Kidney tubule cell (primary cell): Measurements from ENCODE around the gene TBC1D2.

Source experiments
- DNase-seq: peaks from one replicate; pipeline ENCODE4 v3.0.0-alpha.2; 2018; ENCODE audit warnings: low spot score

Gene TBC1D2

DNA sequence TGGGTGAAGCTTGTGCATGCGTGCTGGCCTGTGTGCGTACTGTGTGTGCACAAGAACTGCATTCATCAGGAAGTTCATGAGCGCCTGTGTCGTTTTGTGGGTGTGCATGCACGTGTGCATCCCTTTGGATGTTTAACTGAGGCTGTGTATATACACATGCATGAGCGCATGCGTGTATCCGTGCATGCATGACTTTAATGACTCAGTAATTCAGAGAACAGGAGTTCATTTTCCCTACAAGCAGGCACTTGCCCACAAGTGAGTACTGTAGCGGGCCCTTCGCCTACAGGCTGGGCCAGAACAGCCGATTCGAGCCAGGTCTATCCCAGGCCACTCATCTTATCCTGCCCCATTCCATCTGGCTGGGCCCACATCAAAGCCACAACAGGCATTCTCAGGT is 92.8 kb downstream of the TBC1D2 start:
- DNase-seq: no peak

DNA sequence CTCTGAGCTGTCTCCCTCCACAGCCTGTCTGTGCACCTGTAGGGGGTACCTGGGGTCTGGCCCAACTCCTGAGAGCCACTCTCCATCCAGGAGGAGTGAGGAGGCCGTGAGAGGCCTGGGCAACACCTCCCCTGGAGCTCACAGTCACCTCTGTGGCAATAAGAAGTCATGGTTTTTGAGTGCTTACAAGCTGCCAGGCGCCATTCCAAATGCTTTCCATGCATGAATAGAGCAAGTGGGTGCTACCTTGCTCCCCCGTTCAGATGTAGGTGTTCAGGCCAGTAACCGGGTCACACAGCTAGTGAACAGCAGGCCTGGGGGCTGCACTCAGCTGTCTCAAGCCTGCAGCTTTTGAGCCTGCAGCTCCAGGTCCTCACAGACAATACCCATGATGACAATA is 93.6 kb downstream of the TBC1D2 start:
- no peak for DNase-seq

DNA sequence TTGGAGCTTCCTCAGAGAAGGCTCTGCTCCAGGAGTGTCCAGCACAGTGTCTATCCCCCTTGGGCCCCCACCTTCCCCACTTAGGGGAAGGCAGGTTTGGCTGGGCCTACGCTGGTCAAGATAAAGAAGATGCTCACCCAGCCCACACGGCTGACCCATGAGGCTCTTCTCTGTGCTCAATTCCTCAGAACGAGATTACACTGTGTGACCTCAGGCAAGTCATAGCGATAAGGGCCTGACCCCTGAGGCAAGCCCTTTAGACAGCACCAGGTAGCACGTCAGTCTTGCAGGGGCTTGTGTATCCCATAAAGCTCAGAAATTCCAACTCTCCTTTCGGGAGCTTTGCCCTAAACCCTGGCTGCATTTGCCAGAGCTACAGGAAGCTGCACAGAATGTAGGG is 95.7 kb downstream of the TBC1D2 start:
- no peak for DNase-seq

DNA sequence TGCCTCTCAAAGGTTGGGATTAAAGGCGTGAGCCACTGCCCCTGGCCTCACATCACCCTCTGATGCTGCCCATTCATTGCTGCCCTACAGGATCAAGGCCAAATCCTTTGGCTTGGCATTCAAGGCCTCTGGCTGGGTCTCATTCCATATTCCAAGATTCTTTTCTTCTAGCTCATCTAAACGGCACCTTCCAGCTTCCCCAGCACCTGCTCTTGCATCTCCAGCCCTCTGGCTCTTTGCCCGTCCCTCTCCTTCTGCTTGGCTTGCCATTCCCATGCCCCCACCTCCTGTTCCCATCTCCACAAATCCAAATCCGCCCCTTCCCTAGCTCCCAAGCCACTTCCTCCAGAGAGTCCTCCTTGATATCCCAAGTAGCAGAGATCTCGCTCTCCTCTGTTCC is 96.1 kb downstream of the TBC1D2 start:
- no peak for DNase-seq

DNA sequence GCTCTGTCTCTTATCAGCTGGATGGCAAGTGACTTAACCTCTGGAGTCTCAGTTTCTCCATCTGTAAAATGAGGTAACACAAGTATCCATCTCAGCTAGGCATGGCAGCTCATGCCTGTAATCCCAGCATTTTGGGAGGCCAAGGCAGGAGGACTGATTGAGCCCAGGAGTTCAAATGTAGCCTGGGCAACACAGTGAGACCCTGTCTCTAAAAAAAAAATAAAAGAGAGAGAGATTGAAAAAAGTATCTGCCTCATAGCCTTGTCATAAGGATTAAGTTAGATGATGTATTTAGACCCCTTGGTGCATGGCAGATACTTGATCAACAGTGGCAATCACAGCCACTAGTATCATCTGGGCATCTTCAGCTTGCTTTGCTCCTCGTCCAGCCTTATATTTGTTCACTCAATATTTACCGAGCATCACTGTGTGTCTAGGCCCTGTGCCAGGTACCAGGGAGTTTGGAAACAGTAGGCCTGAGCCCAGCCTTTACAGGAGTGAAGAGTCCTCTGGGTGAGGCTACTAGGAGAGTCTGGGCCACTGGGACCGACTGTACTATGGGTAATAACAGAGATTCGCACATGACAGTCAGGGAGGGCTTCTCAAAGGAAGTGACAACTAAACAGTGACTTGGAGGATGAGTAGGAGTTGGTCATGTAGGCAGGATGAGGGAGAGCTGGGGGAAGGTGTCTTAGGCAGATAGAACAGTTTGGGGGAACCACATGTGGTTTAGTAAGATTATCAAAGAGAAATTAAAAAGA is 97.2 kb downstream of the TBC1D2 start:
- no peak for DNase-seq

DNA sequence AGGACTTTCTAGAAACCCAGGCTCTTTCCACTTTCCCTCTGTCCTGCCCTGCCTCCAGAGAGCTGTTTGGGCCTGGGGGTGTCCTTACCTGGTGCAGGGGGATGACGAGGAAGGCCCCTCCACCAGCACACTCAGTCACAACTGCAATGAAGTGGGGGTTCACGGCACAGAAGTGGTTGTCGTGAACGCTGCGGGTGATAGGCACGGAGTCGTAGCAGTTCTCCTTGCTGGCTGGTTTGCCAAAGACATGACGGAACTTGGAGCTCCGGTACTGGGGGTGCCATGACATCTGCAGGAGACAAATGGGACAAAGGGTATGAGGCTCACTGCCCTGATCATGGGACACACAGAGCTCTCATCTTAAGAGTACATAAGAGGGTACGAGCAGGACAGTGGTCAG is 98.1 kb downstream of the TBC1D2 start:
- DNase-seq: no peak

DNA sequence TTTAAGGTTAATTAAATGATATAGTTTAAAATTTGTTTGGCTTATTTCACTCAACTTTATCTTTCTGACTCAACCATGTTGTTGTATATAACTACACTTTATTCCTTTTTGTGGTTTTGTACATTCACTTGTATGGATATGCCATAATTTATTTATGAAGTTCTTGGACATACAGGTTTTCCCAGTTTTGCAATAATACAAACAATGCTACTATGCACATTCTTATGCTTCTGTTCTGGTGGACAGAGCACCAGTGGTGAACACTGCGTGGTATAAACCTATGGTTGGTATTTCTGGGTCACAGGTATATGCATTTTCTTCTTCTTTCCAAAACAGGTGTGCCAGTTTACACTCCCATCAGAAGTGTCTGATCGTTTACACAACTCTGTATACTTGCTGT is 100.8 kb downstream of the TBC1D2 start:
- DNase-seq: no peak

DNA sequence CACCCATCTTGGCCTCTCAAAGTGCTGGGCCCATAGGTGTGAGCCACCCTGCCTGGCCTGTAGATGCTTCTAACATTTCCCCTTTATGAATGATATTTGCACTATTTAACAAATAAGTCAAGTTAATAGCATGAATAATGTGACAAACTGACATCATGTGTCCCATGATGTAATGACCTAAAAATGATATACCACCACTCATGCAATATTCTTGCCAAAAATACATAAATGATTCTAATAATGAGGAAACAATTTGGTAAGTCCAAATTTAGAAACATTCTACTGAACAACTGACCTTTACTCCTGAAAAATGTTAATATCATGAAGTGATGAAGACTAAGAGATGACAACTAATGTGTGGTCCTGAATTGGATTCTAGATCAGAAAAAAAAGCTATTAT is 102.9 kb downstream of the TBC1D2 start:
- DNase-seq: no peak

DNA sequence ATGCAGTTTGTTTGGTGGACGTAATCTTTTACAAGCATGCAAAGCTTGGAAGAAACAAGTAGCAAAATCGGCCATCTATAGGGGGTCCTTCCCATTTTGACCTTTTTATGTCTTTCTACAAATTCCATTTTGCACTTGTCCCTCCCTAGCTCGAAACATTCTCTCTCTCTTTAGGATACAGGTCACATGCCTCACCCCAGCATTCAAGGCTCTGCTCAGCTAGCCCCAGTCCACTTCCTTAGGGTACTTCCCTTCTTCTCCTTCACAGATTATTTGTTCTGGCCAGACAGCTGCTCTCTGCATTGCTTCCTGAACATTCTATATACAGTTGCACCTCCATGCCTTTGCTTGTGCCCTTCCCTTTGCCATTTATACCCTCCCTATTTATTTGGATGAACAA is 104.7 kb downstream of the TBC1D2 start:
- DNase-seq: no peak

DNA sequence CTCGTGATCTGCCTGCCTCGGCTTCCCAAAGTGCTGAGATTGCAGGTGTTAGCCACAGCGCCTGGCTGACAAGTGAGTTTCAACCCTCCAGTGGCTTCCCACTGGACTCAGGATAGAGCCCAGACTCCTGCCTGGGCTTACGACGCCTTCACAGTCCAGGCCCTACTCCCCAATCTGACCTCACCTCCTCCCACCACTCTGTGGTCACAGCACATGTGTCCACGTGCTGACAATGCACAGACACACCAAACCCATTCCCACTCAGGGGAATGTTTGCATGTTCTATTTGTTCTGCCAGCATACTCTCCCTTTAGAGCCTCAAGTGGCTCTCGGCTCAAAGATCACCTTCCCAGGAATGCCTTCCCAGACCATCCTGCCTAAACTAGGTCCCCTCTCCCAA is 105.3 kb downstream of the TBC1D2 start:
- DNase-seq: no peak

DNA sequence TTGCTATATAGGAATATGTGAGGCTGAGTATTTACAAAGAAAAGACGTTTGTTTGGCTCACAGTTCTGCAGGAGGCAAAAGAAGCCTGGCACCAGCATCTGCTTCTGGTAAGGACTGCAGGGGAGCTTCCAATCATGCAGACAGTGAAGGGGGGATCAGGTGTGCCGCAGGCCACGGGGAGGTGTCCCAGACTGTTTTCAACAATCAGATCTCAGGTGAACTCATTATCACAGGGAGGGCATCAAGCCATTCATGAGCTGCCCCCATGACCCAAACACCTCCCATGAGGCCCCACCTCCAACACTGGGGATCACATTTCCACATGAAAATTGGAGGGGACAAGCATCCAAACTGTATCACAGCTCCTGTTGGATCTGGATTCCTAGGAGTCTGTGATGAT is 106.0 kb downstream of the TBC1D2 start:
- no peak for DNase-seq
